DND-41 (cell line): ENCODE data around the gene NOXA1.
"Not testable (repeated sequence)": the region's sequence is repeated elsewhere in the genome, so short reads cannot be mapped to it uniquely, and the experiment has no call there.

ENCODE experiments used
- ATAC-seq: fragments of 200-7000 bp; cut with Tn5 transposase; 3 replicates; pipeline ENCODE4 v1.9.1; 2021; ENCODE audit warnings: low read depth; ENCODE audit not compliant: insufficient read depth
- DNase-seq: peaks from one replicate; pipeline ENCODE4 v3.0.0-alpha.2; 2020
- H2AFZ ChIP-seq: 2 replicates; pipeline ENCODE4 v1.6.0; 2012; ENCODE audit warnings: low read depth, low read length
- H3K27ac ChIP-seq: 2 replicates; pipeline ENCODE4 v1.5.1; 2012; ENCODE audit warnings: low read length, inconsistent platforms
- H3K27me3 ChIP-seq: fragments of 200-600 bp; sonication (generic); 2 replicates; pipeline ENCODE4 v1.6.0; 2012; ENCODE audit warnings: low read length, mild to moderate bottlenecking, inconsistent platforms; ENCODE audit not compliant: insufficient read depth, poor library complexity
- H3K36me3 ChIP-seq: 2 replicates; pipeline ENCODE4 v1.5.1; 2012; ENCODE audit warnings: low read length, inconsistent platforms; ENCODE audit not compliant: insufficient read depth
- H3K4me1 ChIP-seq: 2 replicates; pipeline ENCODE4 v1.5.1; 2012; ENCODE audit warnings: mild to moderate bottlenecking, low read length; ENCODE audit not compliant: insufficient read depth
- H3K4me2 ChIP-seq: 2 replicates; pipeline ENCODE4 v1.6.0; 2012; ENCODE audit warnings: mild to moderate bottlenecking, moderate library complexity, low read length, inconsistent platforms; ENCODE audit not compliant: insufficient read depth
- H3K4me3 ChIP-seq, 2 experiments: fragments of 200-600 bp in 1 of 2; shearing (Covaris generic) in 1 of 2; 2 replicates each; pipeline ENCODE4 v1.5.1; 2012 to 2016; ENCODE audit warnings: inconsistent platforms in 2 of 2, low read length in 2 of 2, mild to moderate bottlenecking in 2 of 2, low read depth in 1 of 2, moderate library complexity in 1 of 2
- H3K79me2 ChIP-seq: 2 replicates; pipeline ENCODE4 v1.6.0; 2012; ENCODE audit warnings: low read length, inconsistent platforms; ENCODE audit not compliant: insufficient read depth
- H3K9ac ChIP-seq: 2 replicates; pipeline ENCODE4 v1.6.0; 2012; ENCODE audit warnings: low read depth, mild to moderate bottlenecking, inconsistent platforms, low read length, moderate library complexity
- H3K9me3 ChIP-seq: 2 replicates; pipeline ENCODE4 v1.5.1; 2012; ENCODE audit warnings: low read length, moderate library complexity, mild to moderate bottlenecking, inconsistent platforms; ENCODE audit not compliant: insufficient read depth, severe bottlenecking
- H4K20me1 ChIP-seq: 2 replicates; pipeline ENCODE4 v1.6.0; 2012; ENCODE audit warnings: low read length; ENCODE audit not compliant: insufficient read depth
- EZH2 ChIP-seq: IDR thresholded peaks from 3 replicates; pipeline ENCODE4 v1.6.1; 2012; ENCODE audit warnings: borderline replicate concordance, low read depth, mild to moderate bottlenecking, moderate library complexity, low read length, inconsistent platforms; ENCODE audit not compliant: severe bottlenecking
- TF ChIP-seq, protein P1 (sequence below): IDR thresholded peaks from 2 replicates; pipeline ENCODE4 v1.5.1; 2012; ENCODE audit warnings: borderline replicate concordance, low read length, moderate library complexity, mild to moderate bottlenecking; ENCODE audit not compliant: poor library complexity, severe bottlenecking; ENCODE audit errors: extremely low read depth

Gene NOXA1

DNA sequence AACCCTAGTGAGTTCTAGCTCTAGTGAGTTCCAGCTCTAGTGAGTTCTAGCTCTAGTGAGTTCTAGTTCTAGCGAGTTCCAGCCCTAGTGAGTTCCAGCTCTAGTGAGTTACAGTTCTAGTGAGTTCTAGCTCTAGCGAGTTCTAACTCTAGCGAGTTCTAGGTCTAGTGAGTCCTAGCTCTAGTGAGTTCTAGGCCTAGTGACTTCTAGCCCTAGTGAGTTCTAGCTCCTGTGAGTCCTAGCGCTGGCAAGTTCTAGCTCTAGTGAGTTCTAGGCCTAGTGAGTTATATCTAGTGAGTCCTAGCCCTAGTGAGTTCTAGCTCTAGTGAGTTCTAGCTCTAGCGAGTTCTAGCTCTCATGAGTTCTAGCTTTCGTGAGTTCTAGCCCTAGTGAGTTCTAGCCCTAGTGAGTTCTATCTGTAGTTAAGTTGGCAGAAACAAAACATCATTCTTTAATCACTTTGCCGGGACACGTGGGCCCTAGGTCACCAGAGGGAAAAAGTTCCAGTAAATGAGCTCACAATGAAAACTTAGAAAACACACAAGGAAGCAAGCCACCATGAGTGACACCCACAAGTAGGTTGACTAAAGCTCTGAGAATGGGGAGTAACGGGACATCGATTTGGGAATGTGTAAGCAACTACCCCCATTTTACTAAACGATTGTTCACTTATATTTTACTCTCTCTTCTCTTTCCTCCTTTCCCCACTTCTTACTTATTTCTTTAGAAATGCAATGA lies 47.7 kb upstream of the NOXA1 start:
- no peak for TF ChIP-seq EZH2
- TF ChIP-seq, protein P1, sequence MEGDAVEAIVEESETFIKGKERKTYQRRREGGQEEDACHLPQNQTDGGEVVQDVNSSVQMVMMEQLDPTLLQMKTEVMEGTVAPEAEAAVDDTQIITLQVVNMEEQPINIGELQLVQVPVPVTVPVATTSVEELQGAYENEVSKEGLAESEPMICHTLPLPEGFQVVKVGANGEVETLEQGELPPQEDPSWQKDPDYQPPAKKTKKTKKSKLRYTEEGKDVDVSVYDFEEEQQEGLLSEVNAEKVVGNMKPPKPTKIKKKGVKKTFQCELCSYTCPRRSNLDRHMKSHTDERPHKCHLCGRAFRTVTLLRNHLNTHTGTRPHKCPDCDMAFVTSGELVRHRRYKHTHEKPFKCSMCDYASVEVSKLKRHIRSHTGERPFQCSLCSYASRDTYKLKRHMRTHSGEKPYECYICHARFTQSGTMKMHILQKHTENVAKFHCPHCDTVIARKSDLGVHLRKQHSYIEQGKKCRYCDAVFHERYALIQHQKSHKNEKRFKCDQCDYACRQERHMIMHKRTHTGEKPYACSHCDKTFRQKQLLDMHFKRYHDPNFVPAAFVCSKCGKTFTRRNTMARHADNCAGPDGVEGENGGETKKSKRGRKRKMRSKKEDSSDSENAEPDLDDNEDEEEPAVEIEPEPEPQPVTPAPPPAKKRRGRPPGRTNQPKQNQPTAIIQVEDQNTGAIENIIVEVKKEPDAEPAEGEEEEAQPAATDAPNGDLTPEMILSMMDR = no peak
- ATAC-seq = no peak

GRCh38 chr9:137376386-137376785 lies 46.8 kb upstream of the NOXA1 start:
- H4K20me1 ChIP-seq = no peaks in the 10 kb centered on the region
- no peak overlapping the region for H3K27ac ChIP-seq
- H3K36me3 ChIP-seq = no peaks in the 10 kb centered on the region
- no peak overlapping the region for H3K4me3 ChIP-seq
- ATAC-seq (no peak), DNase-seq (no peak)
- H3K9ac ChIP-seq = no peak overlapping the region
- no peaks in the 10 kb centered on the region for H3K79me2 ChIP-seq
- no peaks in the 10 kb centered on the region for H3K27me3 ChIP-seq
- no peak overlapping the region for H2AFZ ChIP-seq
- no peak overlapping the region for H3K4me2 ChIP-seq
- TF ChIP-seq EZH2 = no peak
- TF ChIP-seq, protein P1 = no peak
- no peaks in the 10 kb centered on the region for H3K9me3 ChIP-seq
- H3K4me1 ChIP-seq = no peaks in the 10 kb centered on the region

More for the DNA sequence above, 47.7 kb upstream of the NOXA1 start:
- Histone ChIP-seq H4K20me1 (no peaks in the 10 kb centered on the region), H3K27ac (no peak overlapping the region), H3K4me1 (no peaks in the 10 kb centered on the region), H3K4me3 (no peak overlapping the region), H2AFZ (no peak overlapping the region), H3K9me3 (no peaks in the 10 kb centered on the region), H3K36me3 (no peaks in the 10 kb centered on the region), H3K79me2 (no peaks in the 10 kb centered on the region), H3K27me3 (no peaks in the 10 kb centered on the region), H3K9ac (no peak overlapping the region), H3K4me2 (no peak overlapping the region)
- no peak for DNase-seq

DNA sequence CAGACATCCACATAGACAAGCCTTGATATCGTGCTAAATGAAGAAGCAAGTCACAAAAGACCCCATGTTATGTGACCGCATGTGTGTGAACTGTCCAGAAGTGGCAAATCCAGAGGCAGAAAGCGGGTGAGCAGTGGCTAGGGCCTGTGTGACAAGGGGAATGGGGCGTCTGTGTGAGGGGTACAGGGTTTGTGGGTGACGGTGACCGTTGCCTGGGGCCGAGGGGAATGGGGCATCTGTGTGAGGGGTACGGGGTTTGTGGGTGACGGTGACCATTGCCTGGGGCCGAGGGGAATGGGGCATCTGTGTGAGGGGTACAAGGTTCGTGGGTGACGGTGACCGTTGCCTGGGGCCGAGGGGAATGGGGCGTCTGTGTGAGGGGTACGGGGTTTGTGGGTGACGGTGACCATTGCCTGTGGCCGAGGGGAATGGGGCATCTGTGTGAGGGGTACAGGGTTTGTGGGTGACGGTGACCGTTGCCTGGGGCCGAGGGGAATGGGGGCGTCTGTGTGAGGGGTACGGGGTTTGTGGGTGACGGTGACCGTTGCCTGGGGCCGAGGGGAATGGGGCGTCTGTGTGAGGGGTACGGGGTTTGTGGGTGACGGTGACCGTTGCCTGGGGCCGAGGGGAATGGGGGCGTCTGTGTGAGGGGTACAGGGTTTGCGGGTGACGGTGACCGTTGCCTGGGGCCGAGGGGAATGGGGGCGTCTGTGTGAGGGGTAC lies 44.3 kb upstream of the NOXA1 start:
- not testable (repeated sequence) for H3K4me3 ChIP-seq, H4K20me1 ChIP-seq, H3K36me3 ChIP-seq, H3K79me2 ChIP-seq, H3K27ac ChIP-seq, H3K9ac ChIP-seq, H3K27me3 ChIP-seq, H3K4me2 ChIP-seq, ATAC-seq, H3K4me1 ChIP-seq, H3K9me3 ChIP-seq, DNase-seq, H2AFZ ChIP-seq

DNA sequence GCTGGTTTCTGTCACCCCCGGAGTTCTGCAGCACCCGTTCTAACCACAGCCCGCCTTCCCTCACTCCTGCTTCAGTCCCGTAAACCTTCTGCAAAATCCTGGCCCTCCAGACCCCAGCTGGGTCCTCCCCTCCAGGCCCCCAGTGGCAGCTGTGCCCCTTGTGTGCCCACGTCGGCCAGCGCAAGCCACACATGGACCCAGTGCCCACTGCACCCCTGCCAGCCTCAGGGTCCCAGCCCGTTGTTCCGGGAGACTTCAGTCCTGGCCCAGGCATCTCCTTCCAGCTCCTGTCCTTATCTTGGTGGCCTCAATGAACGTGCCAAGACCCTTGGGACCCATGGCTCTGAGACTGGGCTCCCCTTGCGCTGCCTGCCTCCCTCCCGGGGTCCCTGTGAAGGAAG lies 43.4 kb upstream of the NOXA1 start:
- Histone ChIP-seq H3K9me3 (no peaks in the 10 kb centered on the region), H4K20me1 (no peaks in the 10 kb centered on the region), H3K79me2 (no peaks in the 10 kb centered on the region), H3K27ac (no peak overlapping the region), H3K4me2 (no peak overlapping the region), H3K9ac (no peak overlapping the region), H3K27me3 (no peaks in the 10 kb centered on the region), H3K4me3 (no peak overlapping the region), H3K36me3 (no peaks in the 10 kb centered on the region), H2AFZ (no peak overlapping the region), H3K4me1 (no peaks in the 10 kb centered on the region)
- DNase-seq = no peak
- no peak for TF ChIP-seq EZH2
- no peak for ATAC-seq
